Measurements from ENCODE around the gene ACTG2. TPM values are rescaled to one million over a fixed set of nuclear protein-coding genes. Genes with fewer than 3 reads are reported as not detected.

The ACTG2 gene
- total and polyA plus RNA-seq, 7 donors, result 16.9 to 10,290 (median 3,612) TPM

DNA sequence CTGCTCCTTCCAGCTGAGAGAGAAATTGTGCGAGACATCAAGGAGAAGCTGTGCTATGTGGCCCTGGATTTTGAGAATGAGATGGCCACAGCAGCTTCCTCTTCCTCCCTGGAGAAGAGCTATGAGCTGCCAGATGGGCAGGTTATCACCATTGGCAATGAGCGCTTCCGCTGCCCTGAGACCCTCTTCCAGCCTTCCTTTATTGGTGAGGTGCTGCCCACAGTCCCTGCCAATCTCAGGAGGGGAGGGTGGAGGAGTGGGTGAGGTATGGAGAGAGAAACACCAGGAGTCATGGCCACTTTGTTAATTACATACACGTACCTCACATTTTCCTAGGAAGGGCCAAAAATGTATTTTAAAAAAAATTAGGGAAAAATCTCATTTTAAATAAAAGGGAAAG, 21.9 kb downstream of the ACTG2 start:
- Histone ChIP-seq H3K27me3 (no peaks in the 10 kb centered on the region), H3K36me3 (peaks cover 66 to 95% (median 72%) of the 10 kb centered on the region in 4 donors), H3K27ac (peak overlapping the region; percentile 57 to 99 (median 80)), H3K4me3 (no peak overlapping the region), H3K4me1 (no peaks in the 10 kb centered on the region), H3K9me3 (no peaks in the 10 kb centered on the region)
- WGBS, 2 donors, result 94% methylated on average over 4 of the region's 4 CpGs
- TF ChIP-seq POLR2A (IDR thresholded peaks at IDR 0.05), result no peak
- no peak for TF ChIP-seq EP300 (IDR thresholded peaks at IDR 0.05)
- TF ChIP-seq POLR2AphosphoS5 (IDR thresholded peaks at IDR 0.05), result peak; percentile 46 to 72 (median 66)
- TF ChIP-seq, protein P1, sequence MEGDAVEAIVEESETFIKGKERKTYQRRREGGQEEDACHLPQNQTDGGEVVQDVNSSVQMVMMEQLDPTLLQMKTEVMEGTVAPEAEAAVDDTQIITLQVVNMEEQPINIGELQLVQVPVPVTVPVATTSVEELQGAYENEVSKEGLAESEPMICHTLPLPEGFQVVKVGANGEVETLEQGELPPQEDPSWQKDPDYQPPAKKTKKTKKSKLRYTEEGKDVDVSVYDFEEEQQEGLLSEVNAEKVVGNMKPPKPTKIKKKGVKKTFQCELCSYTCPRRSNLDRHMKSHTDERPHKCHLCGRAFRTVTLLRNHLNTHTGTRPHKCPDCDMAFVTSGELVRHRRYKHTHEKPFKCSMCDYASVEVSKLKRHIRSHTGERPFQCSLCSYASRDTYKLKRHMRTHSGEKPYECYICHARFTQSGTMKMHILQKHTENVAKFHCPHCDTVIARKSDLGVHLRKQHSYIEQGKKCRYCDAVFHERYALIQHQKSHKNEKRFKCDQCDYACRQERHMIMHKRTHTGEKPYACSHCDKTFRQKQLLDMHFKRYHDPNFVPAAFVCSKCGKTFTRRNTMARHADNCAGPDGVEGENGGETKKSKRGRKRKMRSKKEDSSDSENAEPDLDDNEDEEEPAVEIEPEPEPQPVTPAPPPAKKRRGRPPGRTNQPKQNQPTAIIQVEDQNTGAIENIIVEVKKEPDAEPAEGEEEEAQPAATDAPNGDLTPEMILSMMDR (IDR thresholded peaks at IDR 0.05), result no peak
- intact Hi-C loops (cut with DNase I), result loop anchor here (5.0 kb wide), 1 partner anchor 82 kb away; no protein-coding TSS in a partner anchor
- peak; percentile 46 for DNase-seq

DNA sequence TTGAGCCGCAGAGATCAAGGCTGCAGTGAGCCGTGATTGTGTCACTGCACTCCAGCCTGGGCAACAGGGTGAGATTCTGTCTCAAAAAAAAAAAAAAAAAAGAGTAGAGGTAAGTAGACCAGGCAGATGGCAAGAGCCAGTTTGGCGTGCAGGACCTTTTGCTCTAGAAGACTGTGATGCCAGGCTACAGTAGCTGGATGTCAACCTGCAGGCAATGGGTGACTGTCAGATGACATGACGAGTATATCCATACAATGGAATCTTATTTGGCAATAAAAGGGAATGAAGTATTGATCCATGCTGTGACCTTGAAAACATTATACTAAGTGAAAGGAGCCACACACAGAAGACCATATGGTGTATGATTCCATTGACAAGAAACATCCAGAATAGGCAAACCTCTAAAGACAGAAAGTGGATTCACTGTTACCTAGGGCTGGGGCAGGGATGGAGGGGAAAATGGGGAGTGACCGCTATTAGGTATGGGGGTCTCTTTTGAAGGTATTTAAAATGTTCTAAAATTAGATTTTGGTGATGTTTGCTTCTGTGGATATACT, 22.7 kb downstream of the ACTG2 start:
- DNase-seq, result peak; percentile 40
- no peaks in the 10 kb centered on the region for H3K9me3 ChIP-seq
- H3K27me3 ChIP-seq, result no peaks in the 10 kb centered on the region
- peaks cover 63 to 92% (median 72%) of the 10 kb centered on the region in 4 donors for H3K36me3 ChIP-seq
- 95% methylated on average over 5 of the region's 5 CpGs for WGBS, 2 donors
- H3K4me1 ChIP-seq, result no peaks in the 10 kb centered on the region
- peak overlapping the region; percentile 57 to 99 (median 80) for H3K27ac ChIP-seq
- H3K4me3 ChIP-seq, result no peak overlapping the region
- TF ChIP-seq, protein P1 (IDR thresholded peaks at IDR 0.05), result no peak
- TF ChIP-seq POLR2A (IDR thresholded peaks at IDR 0.05) (no peak), POLR2AphosphoS5 (IDR thresholded peaks at IDR 0.05) (peak; percentile 57 to 84 (median 74)), EP300 (IDR thresholded peaks at IDR 0.05) (no peak)
- intact Hi-C loops (cut with DNase I), result loop anchor here (5.0 kb wide), 1 partner anchor 83 kb away; no protein-coding TSS in a partner anchor

DNA sequence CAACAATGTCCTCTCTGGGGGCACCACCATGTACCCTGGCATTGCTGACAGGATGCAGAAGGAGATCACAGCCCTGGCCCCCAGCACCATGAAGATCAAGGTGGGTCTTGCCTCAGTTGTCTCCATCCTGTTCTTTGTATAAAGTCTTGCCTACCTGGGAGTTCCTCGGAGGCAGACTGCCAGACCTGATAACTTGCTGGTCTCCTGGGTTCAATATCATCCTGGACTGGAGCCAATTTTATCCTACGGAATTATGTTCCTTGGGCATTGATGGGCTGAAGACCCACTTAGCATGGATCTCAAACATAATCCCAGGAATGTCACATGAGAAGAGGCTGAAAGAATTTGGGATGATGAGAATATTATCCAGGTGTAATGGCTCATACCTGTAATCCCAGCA, 23.9 kb downstream of the ACTG2 start:
- peaks cover 53 to 80% (median 65%) of the 10 kb centered on the region in 4 donors for H3K36me3 ChIP-seq
- peak; percentile 68 for DNase-seq
- no peaks in the 10 kb centered on the region for H3K9me3 ChIP-seq
- H3K4me3 ChIP-seq, result no peak overlapping the region
- 30 to 86% methylated on average over 2 of the region's 2 CpGs for WGBS, 2 donors
- TF ChIP-seq POLR2A (IDR thresholded peaks at IDR 0.05) (no peak), POLR2AphosphoS5 (IDR thresholded peaks at IDR 0.05) (peak; percentile 75 to 89 (median 88))
- intact Hi-C loops (cut with DNase I), result loop anchor here (5.0 kb wide), 1 partner anchor 84 kb away; no protein-coding TSS in a partner anchor
- no peaks in the 10 kb centered on the region for H3K4me1 ChIP-seq
- peak overlapping the region in 3 of 4 donors; percentile 66 to 99 (median 97) for H3K27ac ChIP-seq
- H3K27me3 ChIP-seq, result no peaks in the 10 kb centered on the region

DNA sequence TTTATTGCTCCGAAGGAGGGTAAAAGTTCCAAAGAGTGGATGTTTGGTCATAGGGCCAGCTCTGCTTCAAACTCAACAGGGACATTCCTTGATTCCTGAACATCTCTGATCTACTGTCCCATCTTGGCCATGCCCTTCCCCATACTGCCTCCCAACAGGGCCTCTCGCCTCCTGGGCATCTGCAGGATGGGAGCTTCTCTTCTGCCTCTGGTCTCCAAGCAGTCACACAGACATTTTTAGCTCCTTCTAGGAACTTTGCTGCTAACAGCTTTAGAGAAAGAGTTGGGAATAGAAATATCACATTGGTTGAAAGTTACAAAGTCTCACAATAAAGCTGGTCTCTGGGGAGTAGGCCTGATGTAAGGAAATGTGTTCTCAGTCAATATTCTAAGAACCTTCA, 24.5 kb downstream of the ACTG2 start:
- DNase-seq, result no peak
- no peaks in the 10 kb centered on the region for H3K4me1 ChIP-seq
- no peak overlapping the region for H3K4me3 ChIP-seq
- WGBS, 2 donors, result 47 to 98% methylated on average over 2 of the region's 2 CpGs
- H3K9me3 ChIP-seq, result no peaks in the 10 kb centered on the region
- intact Hi-C loops (cut with DNase I), result loop anchor here (5.0 kb wide), 1 partner anchor 85 kb away; no protein-coding TSS in a partner anchor
- H3K27me3 ChIP-seq, result no peaks in the 10 kb centered on the region
- H3K27ac ChIP-seq, result peak overlapping the region; percentile 41 to 99 (median 82)
- peaks cover 47 to 74% (median 63%) of the 10 kb centered on the region in 4 donors for H3K36me3 ChIP-seq
- no peak for TF ChIP-seq POLR2A (IDR thresholded peaks at IDR 0.05)
- TF ChIP-seq POLR2AphosphoS5 (IDR thresholded peaks at IDR 0.05), result peak; percentile 65 to 80 (median 70)

DNA sequence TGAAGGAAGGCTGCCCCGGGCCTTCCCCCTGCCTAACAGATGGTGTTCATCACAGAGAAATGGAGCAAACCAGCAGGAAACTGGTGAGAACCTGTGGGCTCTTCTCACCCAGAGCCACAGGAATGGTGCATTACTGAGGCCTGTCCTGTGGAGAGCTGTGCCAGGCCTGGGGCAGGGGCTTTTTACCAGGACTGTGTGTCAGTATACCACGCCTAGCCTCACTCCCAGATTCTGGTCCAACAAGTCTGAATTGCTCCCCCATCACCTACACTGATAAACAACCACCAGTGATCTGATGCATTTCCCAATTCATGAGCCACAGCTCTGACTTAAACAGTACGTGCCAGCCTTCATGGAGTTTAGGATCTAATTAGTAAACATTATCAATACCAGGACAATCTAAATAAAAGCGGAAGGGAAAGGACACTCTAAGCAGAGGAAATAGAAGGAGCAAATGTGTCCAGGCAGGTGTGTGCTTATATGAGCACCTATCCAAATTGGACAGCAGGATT, 24.9 kb downstream of the ACTG2 start:
- TF ChIP-seq POLR2A (IDR thresholded peaks at IDR 0.05) (no peak), POLR2AphosphoS5 (IDR thresholded peaks at IDR 0.05) (peak; percentile 75 to 92 (median 90))
- Histone ChIP-seq H3K27ac (peak overlapping the region; percentile 41 to 99 (median 82)), H3K27me3 (no peaks in the 10 kb centered on the region), H3K4me1 (no peaks in the 10 kb centered on the region), H3K36me3 (peaks cover 43 to 69% (median 61%) of the 10 kb centered on the region in 4 donors), H3K9me3 (no peaks in the 10 kb centered on the region), H3K4me3 (no peak overlapping the region)
- no peak for DNase-seq
- intact Hi-C loops (cut with DNase I), result loop anchor here (5.0 kb wide), 1 partner anchor 85 kb away; no protein-coding TSS in a partner anchor
- 83 to 86% methylated on average over 4 of the region's 4 CpGs for WGBS, 2 donors

DNA sequence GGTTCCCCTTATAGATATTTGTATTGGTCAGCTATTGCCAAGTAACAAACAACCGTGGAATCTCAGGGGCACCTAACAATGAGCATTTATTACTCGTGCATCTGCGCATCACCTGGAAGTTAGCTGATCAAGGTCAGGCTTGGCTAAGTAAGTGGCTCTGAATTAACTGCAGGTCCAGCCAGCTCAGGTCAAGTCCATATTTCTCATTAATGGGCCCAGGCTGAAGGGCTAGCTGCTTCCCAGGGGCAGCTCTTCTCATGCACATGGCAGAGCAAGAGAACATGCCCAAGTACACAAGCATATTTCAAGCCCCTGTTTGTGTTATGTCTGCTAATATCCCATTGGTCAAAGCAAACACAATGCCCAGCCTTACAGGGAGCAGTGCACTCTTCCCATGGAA, 26.0 kb downstream of the ACTG2 start:
- peak; percentile 64 for DNase-seq

More for the DNA sequence above, 26.0 kb downstream of the ACTG2 start:
- Histone ChIP-seq H3K27ac (peak overlapping the region in 3 of 4 donors; percentile 66 to 99 (median 97)), H3K4me1 (no peaks in the 10 kb centered on the region), H3K27me3 (no peaks in the 10 kb centered on the region), H3K9me3 (no peaks in the 10 kb centered on the region), H3K36me3 (peaks cover 33 to 60% (median 53%) of the 10 kb centered on the region in 4 donors), H3K4me3 (no peak overlapping the region)
- intact Hi-C loops (cut with DNase I), result loop anchor here (5.0 kb wide), 1 partner anchor 87 kb away; no protein-coding TSS in a partner anchor
- peak; percentile 87 to 94 (median 92) for TF ChIP-seq POLR2AphosphoS5 (IDR thresholded peaks at IDR 0.05)
- no peak for TF ChIP-seq EP300 (IDR thresholded peaks at IDR 0.05)
- 94 to 95% methylated on average over 3 of the region's 3 CpGs for WGBS, 2 donors
